Gastroesophageal sphincter (tissue), 3 donors: ENCODE results near the gene KCNMB1.

ENCODE experiments used
- CTCF ChIP-seq, 4 experiments: fragments of 200-600 bp in 2 of 4; fragments of 450-650 bp in 2 of 4; sonication (generic) in 1 of 4; IDR thresholded peaks; one replicate each; pipeline ENCODE4 v1.5.1; 2017 to 2019; ENCODE audit warnings: antibody characterized with exemption in 4 of 4, mild to moderate bottlenecking in 2 of 4, moderate library complexity in 2 of 4
- POLR2A ChIP-seq, 2 donors: fragments of 450-650 bp; IDR thresholded peaks; one replicate each; pipeline ENCODE4 v1.6.1; 2017; ENCODE audit warnings: antibody characterized with exemption in 2 of 2, mild to moderate bottlenecking in 2 of 2, moderate library complexity in 1 of 2

DNA sequence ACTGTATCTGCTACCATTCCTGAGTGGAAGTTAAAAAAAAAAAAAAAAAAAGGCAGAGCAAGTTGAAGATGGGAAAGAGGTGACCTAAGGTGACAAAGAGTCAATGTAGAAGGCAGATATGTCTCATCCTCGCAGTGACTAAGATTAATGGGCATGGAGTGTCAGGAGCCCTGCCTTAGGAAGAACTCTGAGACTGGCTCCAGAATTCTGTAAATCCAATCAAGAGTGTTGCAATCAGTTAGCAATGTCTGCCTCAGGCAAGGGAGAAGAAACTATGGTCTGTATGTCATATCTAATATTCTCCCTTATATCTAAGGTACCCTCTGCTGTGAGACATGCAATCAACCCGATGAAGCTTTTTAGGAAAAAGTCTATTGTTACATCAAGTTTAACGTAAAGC lies 24.7 kb upstream of the KCNMB1 start:
- TF ChIP-seq CTCF (IDR thresholded peaks at IDR 0.05): no peak
- no peak for TF ChIP-seq POLR2A (IDR thresholded peaks at IDR 0.05)
